Stimulated activated CD8-positive, alpha-beta memory T cell treated with anti-CD3 and anti-CD28 coated beads, Interleukin-4, amount 100 ng/mL, for 48 hours (primary cell): ENCODE measurements around the gene GSTA1.
"Not testable (repeated sequence)": the region's sequence is repeated elsewhere in the genome, so short reads cannot be mapped to it uniquely, and the experiment has no call there.

Experiments
- DNase-seq: peaks from one replicate; pipeline ENCODE4 v3.0.0-alpha.2; 2020

Gene GSTA1

GRCh38 chr6:52753137-52753536 is 50.5 kb downstream of the GSTA1 start:
- DNase-seq = not testable (repeated sequence)

GRCh38 chr6:52752310-52752709 is 51.3 kb downstream of the GSTA1 start:
- DNase-seq = no peak

GRCh38 chr6:52749556-52750152 is 54.0 kb downstream of the GSTA1 start:
- no peak for DNase-seq

- not testable (repeated sequence) for DNase-seq
Observed at GRCh38 chr6:52747301-52747700, 56.3 kb downstream of the GSTA1 start.

GRCh38 chr6:52746213-52746612 is 57.4 kb downstream of the GSTA1 start:
- DNase-seq = no peak

- no peak for DNase-seq
Observed at GRCh38 chr6:52745764-52746201, 57.8 kb downstream of the GSTA1 start.

- DNase-seq = no peak
Observed at GRCh38 chr6:52741872-52742271, 61.7 kb downstream of the GSTA1 start.
